ENCODE results near the gene MAPRE2.

MAPRE2 gene

DNA sequence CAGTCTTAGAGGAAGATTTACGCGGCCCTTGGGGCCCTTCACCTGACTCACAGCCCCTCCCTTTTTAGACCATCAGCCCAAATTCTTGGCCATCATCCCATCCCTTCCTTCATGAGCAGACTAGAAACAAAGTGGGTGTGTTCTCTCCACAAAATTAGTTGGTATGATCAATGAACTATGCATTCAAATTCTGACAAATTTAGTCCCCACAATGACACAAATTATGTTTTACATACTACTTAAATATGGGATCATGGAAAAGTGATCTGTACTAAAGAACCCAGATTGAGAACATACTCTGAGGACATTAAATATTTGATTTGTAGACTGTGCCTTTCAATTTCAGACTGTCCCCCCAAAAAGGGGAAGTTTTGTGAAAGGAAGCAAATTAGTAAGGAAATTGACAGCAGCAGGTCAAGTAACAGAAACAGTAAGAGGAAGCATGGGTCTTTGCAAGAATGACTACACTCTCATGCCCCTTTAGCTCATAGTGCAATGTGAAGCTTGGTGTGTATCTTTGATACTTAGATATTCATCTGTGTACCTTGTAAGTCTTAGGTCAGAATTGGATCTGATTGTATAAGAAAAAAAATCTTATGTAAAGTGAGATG lies 2.2 kb upstream of the MAPRE2 start:
- no peak for DNase-seq

DNA sequence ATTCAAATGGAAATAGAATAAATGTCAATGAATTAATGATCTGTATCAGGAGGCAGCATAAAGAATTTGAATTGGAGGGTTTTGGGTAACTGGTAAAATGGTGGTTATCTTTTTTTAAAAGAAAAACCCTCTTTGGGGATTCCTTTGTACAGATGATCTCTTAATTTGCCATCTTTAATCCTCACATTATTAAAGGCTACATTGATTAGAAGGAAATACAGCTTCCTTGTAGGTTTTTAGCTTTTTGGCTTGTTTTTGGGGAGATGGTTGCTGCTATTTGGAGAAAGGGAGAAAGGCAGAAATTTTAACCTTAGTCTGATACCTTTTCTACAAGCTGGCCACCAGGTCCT lies 600 bp upstream of the MAPRE2 start:
- DNase-seq = no peak

DNA sequence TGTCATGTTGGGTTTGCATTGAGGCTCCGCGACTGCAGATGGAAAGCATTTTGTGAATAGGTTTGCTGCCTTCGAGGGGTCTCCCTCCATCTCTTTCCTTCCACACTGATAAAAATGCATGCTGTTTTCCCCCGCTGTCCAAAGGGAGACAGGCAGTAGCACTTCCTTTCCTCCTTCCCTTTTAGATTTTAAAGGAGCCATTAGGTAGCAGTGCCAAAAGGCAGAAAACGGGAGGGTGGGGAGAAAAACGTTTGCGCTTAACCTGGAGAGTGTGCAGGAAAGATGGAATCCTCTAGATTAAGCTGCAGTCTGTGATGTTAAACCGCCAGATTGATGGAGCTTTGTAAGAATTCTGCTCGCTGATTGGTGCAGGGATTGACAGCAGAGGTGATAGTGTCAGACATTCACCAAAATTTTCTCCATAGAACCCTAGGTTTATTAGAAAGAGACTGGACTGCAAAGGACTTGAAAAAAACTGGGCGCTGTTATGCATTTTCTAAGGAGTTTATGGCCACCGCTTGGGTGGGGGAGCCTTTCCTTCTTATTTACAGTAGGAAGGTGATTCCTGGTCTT lies 688 bp downstream of the MAPRE2 start:
- no peak for DNase-seq

- no peak for DNase-seq
Measured at GRCh38 chr18:35042389-35043071, 1.3 kb downstream of the MAPRE2 start.

DNA sequence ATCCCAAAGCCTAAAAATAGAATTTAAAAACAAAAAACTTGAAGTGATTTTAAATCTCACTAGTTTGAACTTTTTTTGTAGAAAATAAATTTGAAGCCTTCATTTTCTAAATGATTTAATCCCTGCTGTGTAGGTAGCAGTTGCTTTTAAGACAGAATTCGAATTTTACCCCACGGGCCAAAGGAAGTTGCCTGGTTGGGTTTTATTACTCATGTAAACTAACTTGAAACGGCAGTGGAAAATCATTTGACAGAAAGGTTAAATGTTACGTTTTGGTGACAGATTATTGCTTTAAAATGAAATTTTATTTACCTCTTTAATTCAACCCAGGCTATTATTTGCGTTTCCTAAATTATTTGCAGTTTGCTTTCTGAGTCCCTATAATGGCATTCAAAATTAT lies 2.0 kb downstream of the MAPRE2 start:
- DNase-seq = no peak

DNA sequence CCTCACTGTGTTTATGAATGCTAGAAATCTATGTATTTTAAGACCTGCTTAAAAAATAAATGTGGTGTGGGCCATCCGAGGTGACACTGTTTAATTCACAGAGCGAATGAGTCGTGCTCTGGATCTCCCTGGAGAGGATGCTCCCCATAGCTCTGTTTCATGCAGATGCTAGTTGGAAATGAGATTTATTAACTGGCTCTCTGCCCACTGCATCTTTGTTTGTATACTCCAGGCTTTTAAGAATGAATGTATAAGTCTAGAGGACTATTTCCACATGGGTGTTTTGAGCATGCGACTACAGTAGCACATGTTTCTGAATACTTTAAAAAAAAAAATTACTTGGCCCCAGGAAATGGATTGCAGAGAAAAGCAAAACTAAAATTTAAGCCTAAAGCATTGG lies 3.9 kb downstream of the MAPRE2 start:
- no peak for DNase-seq

DNA sequence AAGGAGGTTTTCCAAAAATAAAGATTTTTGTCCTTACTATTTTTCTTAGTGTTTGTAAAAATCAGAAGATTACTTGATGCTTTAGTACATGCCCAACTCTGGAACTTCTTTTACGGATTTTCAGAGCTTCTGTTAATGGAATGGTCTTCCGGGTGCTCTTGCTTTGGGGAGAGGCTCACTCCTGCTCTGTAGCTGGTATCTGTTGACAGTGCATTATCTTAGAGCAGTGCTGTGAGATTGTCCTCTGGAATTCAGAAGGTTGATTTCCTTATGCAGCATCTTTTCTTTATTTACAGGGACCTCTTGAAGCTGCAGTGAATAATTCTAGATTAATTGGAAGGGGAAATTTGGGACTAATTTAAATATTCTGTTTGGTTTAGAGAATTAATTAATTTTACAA lies 4.6 kb downstream of the MAPRE2 start:
- no peak for DNase-seq

GRCh38 chr18:35047697-35048292 lies 6.6 kb downstream of the MAPRE2 start:
- DNase-seq = no peak

DNA sequence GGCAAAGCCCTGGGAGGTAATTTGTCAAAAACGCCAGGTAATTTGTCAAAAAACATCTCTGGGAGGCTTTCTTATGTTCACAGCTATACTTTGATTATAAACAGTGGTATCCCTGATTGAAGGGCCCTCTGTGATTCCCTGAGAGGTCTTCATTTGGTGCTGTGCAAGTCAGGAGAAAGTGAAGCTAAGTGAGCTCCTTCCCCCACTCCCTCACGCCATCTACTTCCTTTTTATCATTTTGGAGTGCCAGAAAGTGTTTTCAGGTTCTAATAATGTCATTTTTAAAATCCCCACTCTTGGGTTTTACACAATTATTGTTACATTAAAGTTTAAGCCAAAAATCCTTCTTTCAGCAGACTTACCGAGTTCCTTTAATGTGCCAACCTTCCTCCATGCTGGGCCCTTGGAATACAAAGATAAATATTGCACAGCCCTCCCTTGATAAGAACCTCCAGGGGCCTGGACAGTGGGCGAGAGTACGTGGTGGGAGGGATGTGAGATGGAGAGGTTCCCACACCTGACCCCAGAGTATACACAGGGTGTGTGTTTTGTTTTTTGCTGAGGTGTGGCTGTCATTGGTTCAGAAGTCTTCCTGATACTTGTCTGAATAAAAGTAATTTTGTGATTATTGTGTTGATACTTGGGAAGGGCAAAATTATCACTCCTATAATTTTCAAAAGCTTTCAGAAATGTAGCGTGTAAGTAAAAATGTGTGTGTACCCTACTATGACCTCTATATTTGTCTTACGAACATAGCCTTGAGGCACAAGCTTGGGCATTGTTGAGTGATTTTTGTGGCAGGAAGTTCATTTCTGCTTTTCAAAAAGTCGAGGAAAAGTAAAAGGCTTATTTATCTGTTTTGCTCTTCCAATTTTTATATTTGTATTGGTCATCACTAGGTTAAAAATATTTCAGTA lies 8.2 kb downstream of the MAPRE2 start:
- DNase-seq = no peak

DNA sequence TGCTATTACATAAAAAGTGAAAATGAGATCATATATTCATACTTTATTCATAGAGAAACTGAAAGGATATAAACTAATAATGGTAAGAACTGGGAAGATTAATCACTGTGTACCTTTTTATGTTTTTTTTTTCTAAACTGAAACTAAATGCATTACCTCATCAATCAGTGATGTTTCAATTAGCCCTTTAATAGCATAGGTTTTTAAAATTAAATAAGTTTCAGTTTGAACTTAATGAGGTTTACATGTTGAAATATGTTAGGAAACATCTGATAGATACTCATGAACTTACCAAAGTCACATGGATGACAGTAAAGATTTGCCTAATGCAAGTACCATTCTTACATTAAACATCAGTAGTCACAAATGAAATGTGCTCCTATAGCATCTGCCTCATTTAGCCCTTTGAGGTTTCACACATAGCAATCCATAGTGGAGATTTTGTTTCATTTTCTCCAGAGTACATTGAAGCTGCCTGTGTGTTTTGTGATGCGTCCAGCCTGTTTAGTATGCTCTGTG lies 8.9 kb downstream of the MAPRE2 start:
- DNase-seq = no peak

- DNase-seq = no peak
Measured at GRCh38 chr18:35050705-35051195, 9.5 kb downstream of the MAPRE2 start.

DNA sequence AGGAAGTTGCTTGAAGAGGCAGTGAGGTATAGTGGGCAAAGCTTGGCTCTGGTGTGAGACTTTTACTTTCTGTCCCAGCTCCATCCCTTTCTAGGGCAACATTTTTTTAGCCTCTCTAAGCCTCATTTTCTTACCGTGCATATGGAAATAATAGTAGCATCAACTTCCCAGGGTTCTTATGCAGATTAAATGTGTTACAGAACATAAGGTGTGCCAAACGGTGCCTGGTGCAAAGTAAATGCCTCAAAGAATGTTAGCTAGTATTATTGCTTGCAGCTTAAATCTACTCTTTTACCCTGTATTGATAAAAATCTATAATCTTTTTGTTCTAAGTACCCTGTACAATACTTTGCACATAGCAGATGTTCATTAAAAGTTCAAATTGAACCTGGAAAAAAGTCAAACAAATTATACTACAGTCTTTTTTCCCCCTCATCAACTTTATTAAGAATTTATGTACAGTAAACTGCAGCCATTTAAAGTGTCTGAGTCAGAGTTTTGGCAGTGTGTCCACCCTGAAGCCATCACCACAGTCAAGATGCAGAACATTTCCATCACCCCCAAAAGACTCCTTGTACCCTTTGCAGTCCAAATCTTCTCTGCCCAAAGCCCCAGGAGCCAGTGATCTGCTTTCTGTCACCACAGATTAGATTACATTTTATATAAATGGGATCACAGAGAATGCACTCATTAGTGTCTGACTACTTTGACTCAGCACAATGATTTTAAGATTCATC lies 10.6 kb downstream of the MAPRE2 start:
- no peak for DNase-seq

DNA sequence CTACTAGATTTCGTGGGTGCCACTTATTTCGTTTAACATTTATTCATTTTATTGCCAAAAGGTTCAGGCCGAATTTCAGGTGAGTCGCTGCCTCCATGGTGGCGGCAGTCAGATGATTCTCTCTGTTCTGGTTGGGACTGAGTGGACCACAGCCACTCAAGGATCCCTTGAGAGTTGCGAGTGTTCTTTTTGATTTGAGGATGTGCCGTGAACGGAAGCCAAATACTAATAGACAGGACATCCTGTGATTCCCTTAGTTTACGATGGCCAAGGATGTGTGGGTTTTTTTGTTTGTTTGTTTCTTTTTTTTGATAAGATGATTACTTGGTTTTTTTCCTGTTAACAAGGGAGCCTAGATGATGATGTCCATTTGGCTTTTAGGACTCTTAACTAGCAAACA lies 13.2 kb downstream of the MAPRE2 start:
- no peak for DNase-seq

DNA sequence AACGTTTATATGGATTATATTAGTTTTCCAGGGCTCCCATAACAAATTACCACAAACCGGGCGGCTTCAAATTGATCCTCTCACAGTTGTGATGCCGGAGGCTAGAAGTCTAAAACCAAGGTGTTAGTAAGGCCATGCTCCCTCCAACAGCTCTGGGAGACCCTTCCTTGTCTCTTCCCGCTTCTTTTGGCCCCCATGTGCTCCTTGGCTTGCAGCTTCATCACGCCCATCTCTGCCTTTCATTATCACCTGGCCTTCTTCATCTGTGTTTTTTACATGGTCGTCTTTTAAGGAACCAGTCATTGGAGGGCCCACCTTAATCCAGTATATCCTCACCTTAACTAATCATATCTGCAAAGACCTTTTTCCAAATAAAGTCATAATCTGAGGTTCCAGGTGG lies 13.9 kb downstream of the MAPRE2 start:
- DNase-seq = no peak

- no peak for DNase-seq
Measured at GRCh38 chr18:35055726-35056125, 14.5 kb downstream of the MAPRE2 start.

DNA sequence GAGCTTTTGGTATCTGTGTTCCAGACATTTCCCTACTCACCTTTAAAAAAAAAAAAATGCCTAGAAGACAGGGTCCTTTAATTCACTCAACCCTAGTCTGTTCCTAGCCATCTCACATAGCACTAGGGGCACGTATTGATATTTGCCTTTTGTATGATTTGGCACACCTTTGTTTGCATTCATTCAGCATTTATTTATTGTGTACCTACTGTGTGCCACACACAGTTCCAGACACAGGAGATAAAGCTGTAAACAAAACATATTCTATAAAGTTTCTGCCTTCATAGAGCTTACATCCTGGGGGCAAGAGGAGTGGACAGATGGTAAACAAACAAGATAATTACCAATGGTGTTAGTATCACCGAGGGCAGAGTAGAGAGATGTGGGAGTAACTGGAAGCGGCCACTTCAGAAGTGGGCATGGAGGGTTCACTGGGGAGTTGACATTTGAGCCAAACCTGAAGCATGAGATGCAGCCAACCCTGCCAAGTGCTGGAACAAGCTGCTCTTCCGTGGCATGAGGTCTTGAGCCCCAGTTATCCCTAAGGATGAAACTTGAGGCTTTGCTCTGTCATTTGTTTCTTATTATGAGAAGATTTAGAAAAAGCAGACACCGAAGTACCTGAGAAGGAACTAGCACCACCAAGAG lies 18.2 kb downstream of the MAPRE2 start:
- no peak for DNase-seq

- no peak for DNase-seq
Measured at GRCh38 chr18:35060122-35060815, 19.1 kb downstream of the MAPRE2 start.

- no peak for DNase-seq
Measured at GRCh38 chr18:35061336-35061735, 20.1 kb downstream of the MAPRE2 start.

- DNase-seq = no peak
Measured at GRCh38 chr18:35061804-35062203, 20.6 kb downstream of the MAPRE2 start.

- DNase-seq = no peak
Measured at GRCh38 chr18:35062408-35062807, 21.2 kb downstream of the MAPRE2 start.

Measured in stimulated activated CD4-positive, alpha-beta T cell treated with anti-CD3 and anti-CD28 coated beads, Interleukin-15, amount 100 ng/mL, for 24 hours (primary cell).